GM06990 (cell line): ENCODE results near the gene GALNT8.

Experiments used
- DNase-seq: peaks from one replicate; pipeline ENCODE4 v3.0.0-alpha.2; 2011; ENCODE audit not compliant: insufficient read length; ENCODE audit errors: extremely low read depth
- H3K27me3 ChIP-seq: replicated peaks from 2 replicates; pipeline ENCODE4 v1.6.0; 2011; ENCODE audit warnings: low read length; ENCODE audit not compliant: control insufficient read depth, insufficient read depth
- H3K36me3 ChIP-seq: 2 replicates; pipeline ENCODE4 v1.5.1; 2011; ENCODE audit warnings: low read length; ENCODE audit not compliant: control insufficient read depth, insufficient read depth
- H3K4me3 ChIP-seq: replicated peaks from 2 replicates; pipeline ENCODE4 v1.5.1; 2011; ENCODE audit warnings: low read depth, mild to moderate bottlenecking, control low read depth, low read length
- CTCF ChIP-seq: IDR thresholded peaks from 2 replicates; pipeline ENCODE4 v1.5.1; 2011; ENCODE audit warnings: low read length, control low read depth, mild to moderate bottlenecking, inconsistent platforms; ENCODE audit not compliant: insufficient read depth, poor library complexity, severe bottlenecking

GALNT8 gene

DNA sequence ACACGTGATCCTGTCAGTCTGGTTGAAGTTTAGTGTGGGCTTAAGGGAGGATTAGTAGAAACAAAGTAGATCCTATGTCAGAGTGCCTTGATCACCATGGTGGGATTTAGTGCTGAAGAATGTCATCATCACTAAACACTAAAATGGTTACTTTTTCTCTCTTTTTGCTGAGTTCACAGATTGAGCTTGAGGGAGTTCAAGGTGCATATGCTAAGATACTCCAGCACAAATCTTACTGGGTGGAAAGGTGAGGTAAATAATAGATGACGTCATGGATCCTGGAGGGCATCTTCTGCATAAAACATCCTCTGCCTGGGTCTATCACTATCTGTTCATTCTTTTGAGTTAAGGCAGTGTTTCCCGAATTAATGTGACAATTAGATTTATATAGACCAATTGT is 4.9 kb downstream of the GALNT8 start:
- no peaks in the 10 kb centered on the region; the same call in 1 of the 2 replicates for H3K27me3 ChIP-seq
- H3K36me3 ChIP-seq, result no peaks in the 10 kb centered on the region
- H3K4me3 ChIP-seq, result no peak overlapping the region
- no peak for DNase-seq
- no peak for TF ChIP-seq CTCF

GRCh38 chr12:4734625-4735340 is 14.6 kb downstream of the GALNT8 start:
- TF ChIP-seq CTCF, result no peak
- no peak for DNase-seq
- Histone ChIP-seq H3K27me3 (peaks cover 3% of the 10 kb centered on the region), H3K36me3 (no peaks in the 10 kb centered on the region), H3K4me3 (no peak overlapping the region)

GRCh38 chr12:4736091-4736490 is 15.9 kb downstream of the GALNT8 start:
- Histone ChIP-seq H3K36me3 (no peaks in the 10 kb centered on the region), H3K27me3 (peaks cover 3% of the 10 kb centered on the region), H3K4me3 (no peak overlapping the region)
- no peak for TF ChIP-seq CTCF
- no peak for DNase-seq

GRCh38 chr12:4738541-4738940 is 18.3 kb downstream of the GALNT8 start:
- no peaks in the 10 kb centered on the region for H3K36me3 ChIP-seq
- no peak for TF ChIP-seq CTCF
- DNase-seq, result no peak
- H3K27me3 ChIP-seq, result peaks cover 3% of the 10 kb centered on the region
- no peak overlapping the region for H3K4me3 ChIP-seq

- DNase-seq, result no peak
- H3K27me3 ChIP-seq, result no peaks in the 10 kb centered on the region; the same call in 1 of the 2 replicates
- TF ChIP-seq CTCF, result no peak
- H3K36me3 ChIP-seq, result no peaks in the 10 kb centered on the region
- no peak overlapping the region for H3K4me3 ChIP-seq
These were observed 22.3 kb downstream of the GALNT8 start for GRCh38 chr12:4742416-4742970.

GRCh38 chr12:4743046-4743445 is 22.8 kb downstream of the GALNT8 start:
- no peaks in the 10 kb centered on the region; the same call in 1 of the 2 replicates for H3K27me3 ChIP-seq
- no peak for TF ChIP-seq CTCF
- no peak for DNase-seq

More at GRCh38 chr12:4743046-4743445, 22.8 kb downstream of the GALNT8 start:
- H3K4me3 ChIP-seq, result no peak overlapping the region
- no peaks in the 10 kb centered on the region for H3K36me3 ChIP-seq
